Panc1 (cell line): Measurements from ENCODE around the gene ATP2A2. TPM values are rescaled to one million over a fixed set of nuclear protein-coding genes. Genes with fewer than 3 reads are reported as not detected.

Source experiments
- ATAC-seq: fragments of 200-7000 bp; cut with Tn5 transposase; 2 replicates; pipeline ENCODE4 v1.9.1; 2020; ENCODE audit warnings: mild to moderate bottlenecking, moderate library complexity
- BruUV-seq: library from RNA; stranded (reverse); fragments of 400-500 nt; replicated peaks from 2 replicates; lab custom pipeline; 2021; lab: Mats Ljungman, UMichigan
- CTCF ChIA-PET: fragments of 300-600 bp; sonication (Branson Sonifier 250); formaldehyde crosslinking; loops from one replicate; lab custom pipeline; 2022; ENCODE audit warnings: antibody characterized with exemption; lab: Charles Lee
- POLR2A ChIA-PET: fragments of 300-600 bp; sonication (Branson Sonifier 250); formaldehyde crosslinking; loops from one replicate; lab custom pipeline; 2022; ENCODE audit warnings: antibody characterized with exemption; lab: Charles Lee
- DNase-seq: peaks from one replicate; pipeline ENCODE4 v3.0.0-alpha.2; 2010; ENCODE audit warnings: low read depth, low spot score
- H3K27ac ChIP-seq: 2 replicates; pipeline ENCODE4 v1.5.1; 2011; ENCODE audit warnings: mild to moderate bottlenecking, low read length, inconsistent platforms
- H3K27me3 ChIP-seq: fragments of 200-500 bp; sonication (Bioruptor generic); 2 replicates; pipeline ENCODE4 v1.6.0; 2014; ENCODE audit warnings: low read length, inconsistent platforms; ENCODE audit not compliant: control insufficient read depth, insufficient read depth
- H3K36me3 ChIP-seq: fragments of 200-500 bp; sonication (Bioruptor generic); 2 replicates; pipeline ENCODE4 v1.5.1; 2014; ENCODE audit warnings: inconsistent platforms, mild to moderate bottlenecking, low read length, moderate library complexity; ENCODE audit not compliant: control insufficient read depth, insufficient read depth
- H3K4me1 ChIP-seq: 2 replicates; pipeline ENCODE4 v1.5.1; 2011; ENCODE audit warnings: inconsistent platforms, mild to moderate bottlenecking, low read length, moderate library complexity; ENCODE audit not compliant: control insufficient read depth, insufficient read depth
- H3K4me3 ChIP-seq, 2 experiments: 2 replicates each; pipeline ENCODE4 v1.5.1; 2011 to 2012; ENCODE audit warnings: low read depth in 2 of 2, low read length in 2 of 2, mild to moderate bottlenecking in 2 of 2, inconsistent platforms in 1 of 2, moderate library complexity in 1 of 2
- H3K9me3 ChIP-seq: fragments of 200-500 bp; sonication (Bioruptor generic); 2 replicates; pipeline ENCODE4 v1.5.1; 2014; ENCODE audit warnings: low read depth, mild to moderate bottlenecking, inconsistent platforms, low read length, moderate library complexity; ENCODE audit not compliant: control insufficient read depth, insufficient read depth
- CTCF ChIP-seq: fragments of 450-650 bp; IDR thresholded peaks from 2 replicates; pipeline ENCODE4 v1.5.1; 2017; ENCODE audit warnings: mild to moderate bottlenecking
- POLR2AphosphoS5 ChIP-seq: IDR thresholded peaks from 2 replicates; pipeline ENCODE4 v1.6.1; 2012; ENCODE audit warnings: mild to moderate bottlenecking, low read depth, low read length, moderate library complexity
- REST ChIP-seq, 2 experiments: IDR thresholded peaks; 2 replicates each; pipeline ENCODE4 v1.6.1; 2011 to 2012; ENCODE audit warnings: low read depth in 2 of 2, control low read depth in 1 of 2, low read length in 1 of 2, mild to moderate bottlenecking in 1 of 2, moderate library complexity in 1 of 2; ENCODE audit not compliant: insufficient read depth in 1 of 2
- SIN3A ChIP-seq: IDR thresholded peaks from 2 replicates; pipeline ENCODE4 v1.6.1; 2012; ENCODE audit warnings: low read depth, mild to moderate bottlenecking, low read length, moderate library complexity, borderline replicate concordance; ENCODE audit not compliant: insufficient read depth
- TCF7L2 ChIP-seq: IDR thresholded peaks from 2 replicates; pipeline ENCODE4 v1.6.1; 2011; ENCODE audit warnings: mild to moderate bottlenecking, low read depth, low read length, inconsistent platforms
- in situ Hi-C: cut with HindIII; loops from 2 replicates; pipeline ENCODE4 v1.10.0; 2016; ENCODE audit warnings: low sequenced_read_pairs, low pct_unique_long_range_greater_than_20kb
- intact Hi-C: fragments of 100-400 bp; cut with micrococcal nuclease; formaldehyde crosslinking; loops from one replicate; pipeline ENCODE4 v1.10.0; 2022; ENCODE audit not compliant: unreplicated experiment
- total RNA-seq: library from RNA; stranded (reverse); gene quantifications from one replicate; pipeline ENCODE4 v1.2.1, GENCODE V29; 2021; ENCODE audit not compliant: unreplicated experiment

Gene ATP2A2
- total RNA-seq, 1 experiment from 2014 or later, result 286 TPM

GRCh38 chr12:110351119-110351518 is 70.1 kb downstream of the ATP2A2 start:
- TF ChIP-seq TCF7L2 (no peak), CTCF (no peak), POLR2AphosphoS5 (no peak), SIN3A (no peak), REST (IDR thresholded peaks at IDR 0.05; ENCODE audit: insufficient read depth in 1 of 2, low read depth in 2 of 2, low read length in 1 of 2) (no peak)
- no peak overlapping the region for H3K4me3 ChIP-seq
- in situ Hi-C loops, result no loop called here
- ATAC-seq (no peak), DNase-seq (no peak)
- intact Hi-C loops, result loop anchor here (10.0 kb wide), 1 partner anchor 84 kb away; no protein-coding TSS in a partner anchor
- no peaks in the 10 kb centered on the region for H3K4me1 ChIP-seq
- no peaks in the 10 kb centered on the region for H3K27me3 ChIP-seq
- H3K9me3 ChIP-seq, result no peaks in the 10 kb centered on the region
- no TSS peak for BruUV-seq
- H3K36me3 ChIP-seq, result peaks cover 14% of the 10 kb centered on the region
- POLR2A ChIA-PET, result no interaction called here
- CTCF ChIA-PET, result interaction anchor here (0.5 kb wide), 1 partner anchor 63 kb away, joined by 4 read pairs; no protein-coding TSS in a partner anchor
- no peak overlapping the region for H3K27ac ChIP-seq

GRCh38 chr12:110352401-110352800 is 71.4 kb downstream of the ATP2A2 start:
- TF ChIP-seq CTCF (no peak), TCF7L2 (no peak), POLR2AphosphoS5 (no peak), REST (IDR thresholded peaks at IDR 0.05; ENCODE audit: insufficient read depth in 1 of 2, low read depth in 2 of 2, low read length in 1 of 2) (no peak), SIN3A (no peak)
- Histone ChIP-seq H3K27ac (no peak overlapping the region), H3K36me3 (peaks cover 3% of the 10 kb centered on the region), H3K9me3 (no peaks in the 10 kb centered on the region), H3K27me3 (no peaks in the 10 kb centered on the region), H3K4me1 (no peaks in the 10 kb centered on the region), H3K4me3 (no peak overlapping the region)
- DNase-seq, result no peak
- CTCF ChIA-PET, result no interaction called here
- intact Hi-C loops, result loop anchor here (10.0 kb wide), 1 partner anchor 82 kb away; no protein-coding TSS in a partner anchor
- in situ Hi-C loops, result no loop called here
- no TSS peak for BruUV-seq
- POLR2A ChIA-PET, result interaction anchor here (0.5 to 0.8 kb wide), 2 partner anchors 32 to 83 kb away, joined by 4 to 5 read pairs; no protein-coding TSS in a partner anchor
- no peak for ATAC-seq
